Stimulated activated CD8-positive, alpha-beta memory T cell treated with anti-CD3 and anti-CD28 coated beads, Interleukin-7, amount 100 ng/mL, for 48 hours (primary cell): ENCODE measurements around the gene TTC32.
"Not testable (repeated sequence)": the region's sequence is repeated elsewhere in the genome, so short reads cannot be mapped to it uniquely, and the experiment has no call there.

Experiments used
- DNase-seq, 2 donors: peaks; one replicate each; pipeline ENCODE4 v3.0.0-alpha.2; 2020; ENCODE audit warnings: low read depth in 1 of 2; ENCODE audit errors: extremely low read depth in 1 of 2

TTC32 gene

GRCh38 chr2:19901442-19902215 is at the start of gene TTC32:
TTC32 (minus strand) TSS chr2:19901983; CDS start chr2:19901854, 129 bp downstream.
- DNase-seq, result peak; percentile 79 to 87

DNA sequence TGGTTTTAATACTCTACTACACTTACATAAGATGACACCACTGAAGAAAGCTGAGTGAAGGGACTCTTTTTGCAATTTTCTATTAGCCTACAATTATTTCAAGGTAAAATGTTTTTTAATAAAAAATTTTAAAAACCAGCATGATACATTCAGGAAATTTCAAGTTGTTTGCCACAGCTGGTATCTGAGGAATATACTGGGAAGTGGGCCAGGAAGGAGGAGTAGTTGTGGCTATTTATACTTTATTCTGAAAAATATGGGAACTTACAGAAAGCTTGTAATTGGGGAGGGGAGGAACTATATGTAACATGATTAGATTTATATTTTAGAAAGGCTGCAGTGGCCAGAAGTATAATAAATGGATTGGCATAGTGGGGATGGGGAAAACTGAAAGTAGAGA is 47.3 kb upstream of the TTC32 start:
- no peak for DNase-seq

- DNase-seq, result no peak
Measured at GRCh38 chr2:19947184-19947940, 45.6 kb upstream of the TTC32 start.

DNA sequence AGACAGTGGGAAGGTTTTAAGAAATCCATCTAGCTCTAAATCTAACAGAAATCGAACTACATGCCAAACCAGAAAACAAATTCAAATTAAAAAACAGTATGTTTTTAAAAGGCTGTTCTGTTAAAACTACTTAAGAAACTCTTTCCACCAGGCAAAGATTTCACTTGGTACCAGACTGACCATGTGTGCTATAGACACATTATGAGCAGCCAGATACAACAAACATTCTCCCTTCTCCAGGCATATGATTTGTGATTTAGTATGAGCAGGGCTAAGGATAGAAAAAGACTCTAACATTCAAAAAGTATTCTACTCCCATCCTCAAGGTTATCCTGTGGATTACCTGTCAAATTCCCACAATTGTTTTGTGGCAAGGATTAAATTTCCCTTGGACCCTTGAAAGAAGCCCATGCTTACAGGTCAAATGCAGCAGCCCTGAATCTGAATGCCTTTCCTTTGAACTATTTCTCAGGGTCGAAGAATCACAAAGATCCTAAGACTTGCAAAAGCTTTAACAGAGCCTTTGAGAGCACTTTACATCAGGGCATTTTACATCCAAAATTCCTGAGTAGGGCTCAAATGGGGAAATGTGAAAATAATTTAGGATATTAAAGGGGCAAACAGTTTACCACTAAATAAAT is 42.5 kb upstream of the TTC32 start:
- no peak for DNase-seq

GRCh38 chr2:19943189-19943588 is 41.4 kb upstream of the TTC32 start:
- DNase-seq, result no peak

- DNase-seq, result no peak
Measured at GRCh38 chr2:19942199-19942598, 40.4 kb upstream of the TTC32 start.

- DNase-seq, result no peak
Measured at GRCh38 chr2:19937004-19937403, 35.2 kb upstream of the TTC32 start.

- no peak for DNase-seq
Measured at GRCh38 chr2:19936203-19936602, 34.4 kb upstream of the TTC32 start.

DNA sequence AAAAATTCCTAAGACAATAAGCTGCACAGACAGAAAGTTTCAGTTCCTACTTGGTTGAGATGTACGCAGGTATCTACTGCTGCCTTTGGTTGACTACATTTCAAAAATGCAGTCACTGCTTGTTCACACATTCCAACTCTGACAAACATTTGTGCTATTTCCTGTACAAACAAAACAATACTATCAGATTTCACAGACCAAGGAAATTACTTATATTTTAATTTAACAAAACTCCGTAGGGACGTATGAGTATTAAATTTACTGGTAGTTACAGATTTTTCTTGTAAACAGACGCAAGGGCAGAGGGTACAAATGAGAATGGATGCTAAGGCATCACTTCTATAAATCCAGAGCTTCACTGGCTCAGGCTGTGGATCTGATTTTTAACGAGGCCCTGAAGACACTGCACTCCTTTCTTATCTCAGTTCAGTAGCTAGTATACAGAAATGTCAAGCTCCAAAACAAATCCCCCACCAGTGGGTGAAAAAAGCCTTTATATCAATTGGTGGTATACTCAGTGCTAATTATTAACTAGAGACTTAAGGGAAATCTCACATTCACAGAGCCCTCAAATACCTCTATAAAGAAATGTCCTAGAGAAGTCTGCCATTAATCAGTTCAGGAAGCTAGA is 31.7 kb upstream of the TTC32 start:
- DNase-seq, result no peak

GRCh38 chr2:19932928-19933327 is 31.1 kb upstream of the TTC32 start:
- DNase-seq, result no peak

GRCh38 chr2:19929226-19929625 is 27.4 kb upstream of the TTC32 start:
- DNase-seq, result no peak

DNA sequence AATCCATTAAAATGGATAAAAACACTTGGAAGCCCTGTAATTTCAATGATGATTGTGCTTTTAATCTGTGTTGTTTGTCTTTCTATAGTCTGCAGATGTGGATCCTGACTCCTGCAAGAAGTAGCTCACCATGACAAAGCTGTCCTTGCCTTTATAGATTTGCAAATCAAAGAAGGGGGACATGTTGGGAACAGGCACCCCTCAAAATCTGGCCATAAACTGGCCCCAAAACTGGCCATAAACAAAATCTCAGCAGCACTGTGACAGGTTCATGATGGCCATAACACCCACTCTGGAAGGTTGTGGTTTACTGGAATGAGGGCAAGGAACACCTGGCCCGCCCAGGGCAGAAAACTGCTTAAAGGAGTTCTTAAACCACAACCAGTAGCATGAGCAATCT is 26.0 kb upstream of the TTC32 start:
- DNase-seq, result not testable (repeated sequence)

- not testable (repeated sequence) for DNase-seq
Measured at GRCh38 chr2:19924526-19924925, 22.7 kb upstream of the TTC32 start.

DNA sequence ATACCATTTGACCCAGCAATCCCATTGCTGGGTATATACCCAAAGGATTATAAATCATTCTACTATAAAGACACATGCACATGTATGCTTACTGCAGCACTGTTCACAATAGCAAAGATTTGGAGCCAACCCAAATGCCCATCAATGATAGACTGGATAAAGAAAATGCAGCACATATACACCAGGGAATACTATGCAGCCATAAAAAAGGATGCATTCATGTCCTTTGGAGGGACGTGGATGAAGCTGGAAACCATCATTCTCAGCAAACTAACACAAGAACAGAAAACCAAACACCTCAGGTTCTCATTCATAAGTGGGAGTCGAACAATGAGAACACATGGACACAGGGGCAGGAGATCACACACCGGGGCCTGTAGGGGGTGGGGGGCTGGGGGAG is 20.4 kb upstream of the TTC32 start:
- DNase-seq, result not testable (repeated sequence)

GRCh38 chr2:19916385-19916950 is 14.7 kb upstream of the TTC32 start:
- no peak for DNase-seq

DNA sequence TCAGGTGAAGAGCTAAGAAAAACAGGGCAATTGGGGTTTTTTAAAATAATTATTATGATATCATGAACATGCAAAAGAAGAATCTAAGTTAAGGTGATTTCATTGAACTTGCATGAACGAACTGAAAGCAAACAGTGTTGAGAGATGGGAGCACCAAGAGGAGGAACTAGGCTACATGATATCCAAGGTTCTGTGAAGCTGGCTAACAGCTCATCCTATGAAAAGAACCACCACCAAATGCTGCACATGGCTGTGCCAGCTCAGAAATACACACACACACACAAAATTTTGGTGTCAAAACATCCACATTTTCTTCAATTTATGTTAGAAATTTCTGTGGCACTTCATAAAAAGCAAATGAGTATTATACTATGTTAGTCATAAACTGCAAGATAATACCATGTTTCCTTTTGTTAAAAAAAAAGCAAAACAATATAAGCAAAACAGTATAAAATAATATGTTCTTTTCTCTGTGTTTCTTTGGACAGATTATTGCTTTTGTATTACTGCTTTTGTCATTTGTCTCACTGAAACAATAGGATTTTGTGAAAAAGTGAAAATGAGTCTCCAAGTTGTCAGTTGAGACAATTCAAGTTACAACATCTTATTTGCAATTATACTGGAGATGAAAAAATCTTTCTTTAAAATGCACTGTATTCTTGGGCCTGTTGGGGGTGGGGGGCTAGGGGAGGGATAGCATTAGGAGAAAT is 12.6 kb upstream of the TTC32 start:
- no peak for DNase-seq

DNA sequence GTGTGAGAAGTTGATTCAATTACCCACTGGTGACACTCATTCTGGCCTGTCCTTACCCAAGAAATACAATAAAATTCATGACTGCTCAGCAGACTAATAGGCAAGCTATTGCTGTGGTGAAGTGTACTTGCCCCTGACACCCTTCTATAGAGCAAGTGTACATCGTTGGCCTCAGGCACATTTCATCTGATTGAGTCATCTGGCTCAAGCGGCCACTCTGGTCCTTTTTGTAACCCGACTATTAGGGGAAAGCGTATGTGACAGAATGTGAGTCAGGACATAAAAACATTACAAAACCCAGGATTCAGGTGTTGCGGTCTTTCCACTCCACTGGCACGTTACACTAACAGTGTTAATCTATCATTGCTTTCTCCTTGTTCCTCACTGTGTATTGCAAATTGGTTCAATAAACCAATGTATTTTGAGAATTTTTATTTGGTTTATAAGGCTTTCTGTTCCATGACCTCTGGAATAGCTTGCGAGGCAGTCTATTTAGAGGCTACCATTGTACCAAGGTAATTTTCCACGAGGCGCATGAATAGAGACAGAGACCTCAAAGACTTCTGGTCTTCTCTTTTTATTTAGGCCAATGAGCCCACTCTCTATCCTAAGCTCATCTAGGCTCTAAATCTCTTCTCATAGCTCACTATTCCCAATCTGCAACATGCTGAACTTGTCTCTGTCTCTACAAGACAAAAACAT is 10.2 kb upstream of the TTC32 start:
- no peak for DNase-seq

DNA sequence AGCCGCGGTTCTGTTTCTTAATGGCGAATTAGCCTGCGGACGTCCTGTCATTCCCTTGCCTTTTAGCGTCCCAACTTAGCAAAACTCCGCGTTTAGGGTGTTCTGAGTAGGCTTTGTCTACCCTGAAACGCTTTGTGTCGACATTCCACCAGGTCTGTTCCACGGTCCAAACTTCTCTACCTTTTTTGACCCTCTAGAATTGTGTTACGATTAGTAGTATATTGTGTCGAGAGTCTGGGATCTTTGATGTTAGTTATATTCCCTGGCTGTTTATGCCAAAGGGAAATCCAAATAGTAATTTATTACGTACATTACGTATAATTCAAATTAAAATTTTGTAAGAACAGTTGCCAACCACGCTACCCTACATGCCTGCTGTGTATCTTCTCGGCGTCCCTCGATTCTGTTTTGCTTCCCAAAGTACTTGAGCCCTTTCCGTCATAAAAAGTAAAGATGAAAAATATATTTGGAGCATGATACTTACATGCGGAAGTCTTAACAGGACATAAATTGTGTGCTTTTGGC is 495 bp upstream of the TTC32 start:
- no peak for DNase-seq

DNA sequence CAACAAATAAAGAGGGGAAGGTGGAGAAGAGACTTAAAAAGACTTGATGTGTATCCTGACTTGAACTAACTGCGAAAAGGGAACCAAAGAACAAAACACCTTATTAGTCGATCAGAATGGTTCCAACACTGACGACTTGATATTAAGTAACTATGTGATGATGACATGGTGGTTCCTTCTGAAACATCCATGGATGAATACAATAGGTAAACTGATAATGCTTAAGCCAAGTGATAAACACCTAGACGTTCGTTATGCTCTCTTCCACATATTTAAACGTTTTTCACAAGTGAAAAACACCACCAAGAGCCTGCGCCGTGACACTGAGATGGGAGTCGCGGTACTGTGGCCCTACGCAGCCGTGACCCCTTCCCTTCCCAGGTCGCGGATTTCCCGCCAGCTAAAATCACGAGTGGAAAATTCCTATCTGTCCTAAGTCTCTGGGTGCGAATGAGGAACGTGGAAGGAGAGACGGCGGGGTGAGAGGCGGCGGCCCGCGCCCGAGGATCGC is 797 bp downstream of the TTC32 start:
- DNase-seq, result no peak
